ENCODE results near the gene RHOT2.

DNA sequence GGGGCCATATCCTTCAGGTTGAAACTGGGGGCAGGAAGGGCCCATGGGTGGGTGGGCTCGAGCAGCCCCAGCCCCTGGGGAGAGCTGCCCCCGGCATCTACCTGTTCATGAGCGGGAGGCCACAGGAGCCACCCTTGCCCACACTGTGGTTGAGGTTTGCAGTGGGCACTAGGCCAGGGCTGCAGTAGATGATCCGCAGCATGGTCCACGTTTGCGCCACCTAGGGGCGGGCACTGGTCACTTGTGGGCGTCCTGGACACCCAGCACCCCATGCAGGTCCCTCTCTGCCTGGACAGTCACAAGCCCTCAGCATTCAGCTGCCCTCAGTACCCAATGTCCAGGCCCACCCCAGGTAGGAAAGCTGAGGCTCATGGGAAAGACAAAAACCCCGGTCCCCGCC, 18.0 kb downstream of the RHOT2 start:
- TF ChIP-seq CTCF (IDR thresholded peaks at IDR 0.05): peak in 1 of 6 experiments; percentile 19
- TF ChIP-seq POLR2A (IDR thresholded peaks at IDR 0.05): no peak
